ENCODE measurements around the gene IGSF6.

GRCh38 chr16:21625026-21625425 is 27.4 kb downstream of the IGSF6 start:
- TF ChIP-seq CTCF (conservative IDR thresholded peaks at IDR 0.05; ENCODE audit: low read length) (no peak), EZH2phosphoT487 (IDR thresholded peaks at IDR 0.05; ENCODE audit: borderline replicate concordance, low read depth, low read length) (no peak)

All from OCI-LY7 (cell line).